ENCODE data around the gene ADIPOR2. TPM values are rescaled to one million over a fixed set of nuclear protein-coding genes. Genes with fewer than 3 reads are reported as not detected.
"Not testable (repeated sequence)": the region's sequence is repeated elsewhere in the genome, so short reads cannot be mapped to it uniquely, and the experiment has no call there.

Gene ADIPOR2
- total RNA-seq, 1 donor from 2014 or later: 40.5 TPM

- Histone ChIP-seq H3K36me3 (no peaks in the 10 kb centered on the region), H3K9me3 (replicated peaks) (no peaks in the 10 kb centered on the region), H3K27me3 (ENCODE audit: low read depth) (no peaks in the 10 kb centered on the region), H3K4me3 (peak overlapping the region; percentile 78), H3K4me1 (peaks cover 67% of the 10 kb centered on the region), H3K27ac (replicated peaks) (no peak overlapping the region)
- DNase-seq: no peak
- TF ChIP-seq CTCF (IDR thresholded peaks at IDR 0.05; ENCODE audit: borderline replicate concordance): no peak
- intact Hi-C loops (cut with micrococcal nuclease): no loop called here
Observed at GRCh38 chr12:1692895-1693610, 2.2 kb downstream of the ADIPOR2 start.

GRCh38 chr12:1695097-1695496 is 4.2 kb downstream of the ADIPOR2 start:
- H3K27ac ChIP-seq (replicated peaks); DNase-seq; H3K4me3 ChIP-seq; intact Hi-C loops (cut with micrococcal nuclease); H3K9me3 ChIP-seq (replicated peaks); H3K36me3 ChIP-seq; H3K27me3 ChIP-seq (ENCODE audit: low read depth): not testable (repeated sequence)
- H3K4me1 ChIP-seq: peaks cover 79% of the 10 kb centered on the region

GRCh38 chr12:1695886-1696670 is 5.2 kb downstream of the ADIPOR2 start:
- Histone ChIP-seq H3K27ac (replicated peaks) (no peak overlapping the region), H3K4me3 (no peak overlapping the region), H3K36me3 (no peaks in the 10 kb centered on the region), H3K27me3 (ENCODE audit: low read depth) (no peaks in the 10 kb centered on the region), H3K9me3 (replicated peaks) (no peaks in the 10 kb centered on the region), H3K4me1 (peaks cover 73% of the 10 kb centered on the region)
- no peak for DNase-seq
- no peak for TF ChIP-seq CTCF (IDR thresholded peaks at IDR 0.05; ENCODE audit: borderline replicate concordance)
- intact Hi-C loops (cut with micrococcal nuclease): no loop called here

GRCh38 chr12:1696800-1697199 is 5.9 kb downstream of the ADIPOR2 start:
- no peak for TF ChIP-seq CTCF (IDR thresholded peaks at IDR 0.05; ENCODE audit: borderline replicate concordance)
- Histone ChIP-seq H3K9me3 (replicated peaks) (no peaks in the 10 kb centered on the region), H3K4me3 (no peak overlapping the region), H3K27me3 (ENCODE audit: low read depth) (no peaks in the 10 kb centered on the region), H3K36me3 (no peaks in the 10 kb centered on the region), H3K27ac (replicated peaks) (no peak overlapping the region), H3K4me1 (peaks cover 66% of the 10 kb centered on the region)
- DNase-seq: no peak
- intact Hi-C loops (cut with micrococcal nuclease): no loop called here

GRCh38 chr12:1697271-1697670 is 6.4 kb downstream of the ADIPOR2 start:
- H3K27ac ChIP-seq (replicated peaks): no peak overlapping the region
- no peaks in the 10 kb centered on the region for H3K27me3 ChIP-seq (ENCODE audit: low read depth)
- no peaks in the 10 kb centered on the region for H3K9me3 ChIP-seq (replicated peaks)
- TF ChIP-seq CTCF (IDR thresholded peaks at IDR 0.05; ENCODE audit: borderline replicate concordance): no peak
- intact Hi-C loops (cut with micrococcal nuclease): no loop called here
- H3K4me3 ChIP-seq: no peak overlapping the region
- H3K36me3 ChIP-seq: no peaks in the 10 kb centered on the region
- no peak for DNase-seq
- H3K4me1 ChIP-seq: peaks cover 65% of the 10 kb centered on the region

GRCh38 chr12:1698720-1699119 is 7.8 kb downstream of the ADIPOR2 start:
- Histone ChIP-seq H3K4me1 (peaks cover 64% of the 10 kb centered on the region), H3K27ac (replicated peaks) (no peak overlapping the region), H3K36me3 (no peaks in the 10 kb centered on the region), H3K27me3 (ENCODE audit: low read depth) (no peaks in the 10 kb centered on the region), H3K9me3 (replicated peaks) (no peaks in the 10 kb centered on the region), H3K4me3 (no peak overlapping the region)
- DNase-seq: no peak
- TF ChIP-seq CTCF (IDR thresholded peaks at IDR 0.05; ENCODE audit: borderline replicate concordance): no peak
- intact Hi-C loops (cut with micrococcal nuclease): no loop called here
